ENCODE measurements around the gene COPG2.

Gene COPG2

DNA sequence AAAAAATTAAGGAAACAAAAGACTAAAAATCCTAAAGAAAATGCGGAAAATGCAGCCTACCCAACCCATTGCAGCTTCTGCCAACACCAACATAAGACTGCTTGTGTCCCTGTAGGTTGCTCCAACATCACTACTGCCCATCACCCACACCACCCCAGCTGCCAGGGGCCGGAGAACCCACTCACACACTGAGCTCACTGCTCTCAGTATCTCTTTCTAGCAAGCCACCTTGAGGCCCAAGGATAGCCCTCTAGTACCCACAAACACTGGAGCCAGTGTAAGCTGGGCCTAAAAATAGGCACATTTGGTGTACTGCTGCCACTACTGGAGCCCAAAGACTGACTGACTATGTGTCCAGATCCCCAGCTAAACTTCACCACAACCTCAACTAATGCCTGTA lies 109.4 kb downstream of the COPG2 start:
- Histone ChIP-seq H2AFZ (ENCODE audit: low read length) (no peak overlapping the region), H3K4me2 (ENCODE audit: low read length) (no peak overlapping the region), H3K36me3 (ENCODE audit: insufficient read depth, low read length) (peaks cover 19% of the 10 kb centered on the region), H3F3A (ENCODE audit: insufficient read depth, low read length) (no peaks in the 10 kb centered on the region), H3K79me2 (ENCODE audit: insufficient read depth, low read length) (no peaks in the 10 kb centered on the region), H3K27ac (ENCODE audit: low read depth, low read length, poor library complexity, severe bottlenecking) (no peak overlapping the region), H3K4me3 (ENCODE audit: low read depth, low read length, poor library complexity, severe bottlenecking) (no peak overlapping the region), H3K9me3 (ENCODE audit: low read length) (0 out of 2 replicates have a peak, but pooled peaks cover 6% of the 10 kb centered on the region), H3K9ac (ENCODE audit: low read length) (no peak overlapping the region), H3K9me2 (ENCODE audit: low read depth, low read length) (no peaks in the 10 kb centered on the region), H3K27me3 (ENCODE audit: insufficient read depth, low read length) (no peaks in the 10 kb centered on the region), H4K20me1 (ENCODE audit: insufficient read depth, low read length) (no peaks in the 10 kb centered on the region), H3K4me1 (ENCODE audit: insufficient read depth, low read length, severe bottlenecking) (peaks cover 5% of the 10 kb centered on the region)
- TF ChIP-seq EZH2 (IDR thresholded peaks at IDR 0.05; ENCODE audit: borderline replicate concordance, low read length) (no peak), CTCF (IDR thresholded peaks at IDR 0.05; ENCODE audit: low read length) (no peak)

DNA sequence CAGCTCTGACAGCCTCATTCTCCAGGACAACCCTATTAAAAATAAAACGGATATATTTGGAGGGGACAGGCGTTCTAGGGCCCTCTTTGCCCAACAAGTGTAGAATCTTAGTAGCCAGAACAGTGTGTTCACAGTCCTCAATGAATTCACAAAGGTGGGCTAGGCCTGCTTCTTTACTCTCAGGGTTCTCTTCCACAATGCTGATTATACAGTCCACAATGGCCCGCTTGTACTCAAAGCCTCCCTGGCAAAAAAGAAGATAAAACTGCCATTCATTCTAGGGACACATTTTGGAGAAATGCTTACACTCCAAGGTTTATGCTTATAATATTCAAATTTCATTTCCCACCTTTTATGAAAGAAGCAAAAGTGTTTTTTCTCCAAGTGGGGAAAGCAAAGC lies 114.1 kb downstream of the COPG2 start:
- H3K4me1 ChIP-seq (ENCODE audit: insufficient read depth, low read length, severe bottlenecking): no peaks in the 10 kb centered on the region
- no peaks in the 10 kb centered on the region for H3F3A ChIP-seq (ENCODE audit: insufficient read depth, low read length)
- no peak overlapping the region for H3K9ac ChIP-seq (ENCODE audit: low read length)
- no peak overlapping the region for H2AFZ ChIP-seq (ENCODE audit: low read length)
- H3K27me3 ChIP-seq (ENCODE audit: insufficient read depth, low read length): no peaks in the 10 kb centered on the region
- no peak overlapping the region for H3K4me3 ChIP-seq (ENCODE audit: low read depth, low read length, poor library complexity, severe bottlenecking)
- no peaks in the 10 kb centered on the region for H3K79me2 ChIP-seq (ENCODE audit: insufficient read depth, low read length)
- TF ChIP-seq CTCF (IDR thresholded peaks at IDR 0.05; ENCODE audit: low read length) (no peak), EZH2 (IDR thresholded peaks at IDR 0.05; ENCODE audit: borderline replicate concordance, low read length) (no peak)
- no peaks in the 10 kb centered on the region for H4K20me1 ChIP-seq (ENCODE audit: insufficient read depth, low read length)
- H3K27ac ChIP-seq (ENCODE audit: low read depth, low read length, poor library complexity, severe bottlenecking): no peak overlapping the region
- 0 out of 2 replicates have a peak, but pooled peaks cover 2% of the 10 kb centered on the region for H3K9me3 ChIP-seq (ENCODE audit: low read length)
- peaks cover 11% of the 10 kb centered on the region; the same call in 1 of the 2 replicates for H3K36me3 ChIP-seq (ENCODE audit: insufficient read depth, low read length)
- H3K9me2 ChIP-seq (ENCODE audit: low read depth, low read length): no peaks in the 10 kb centered on the region
- H3K4me2 ChIP-seq (ENCODE audit: low read length): no peak overlapping the region

GRCh38 chr7:130553398-130554029 lies 115.0 kb downstream of the COPG2 start:
- TF ChIP-seq CTCF (IDR thresholded peaks at IDR 0.05; ENCODE audit: low read length) (no peak), EZH2 (IDR thresholded peaks at IDR 0.05; ENCODE audit: borderline replicate concordance, low read length) (no peak)
- no peaks in the 10 kb centered on the region for H3F3A ChIP-seq (ENCODE audit: insufficient read depth, low read length)
- H3K36me3 ChIP-seq (ENCODE audit: insufficient read depth, low read length): peaks cover 11% of the 10 kb centered on the region; the same call in 1 of the 2 replicates

More at GRCh38 chr7:130553398-130554029, 115.0 kb downstream of the COPG2 start:
- Histone ChIP-seq H4K20me1 (ENCODE audit: insufficient read depth, low read length) (no peaks in the 10 kb centered on the region), H3K4me1 (ENCODE audit: insufficient read depth, low read length, severe bottlenecking) (no peaks in the 10 kb centered on the region), H3K9me3 (ENCODE audit: low read length) (0 out of 2 replicates have a peak, but pooled peaks cover 2% of the 10 kb centered on the region), H3K4me3 (ENCODE audit: low read depth, low read length, poor library complexity, severe bottlenecking) (no peak overlapping the region), H3K27me3 (ENCODE audit: insufficient read depth, low read length) (no peaks in the 10 kb centered on the region), H3K9me2 (ENCODE audit: low read depth, low read length) (no peaks in the 10 kb centered on the region), H2AFZ (ENCODE audit: low read length) (no peak overlapping the region), H3K27ac (ENCODE audit: low read depth, low read length, poor library complexity, severe bottlenecking) (no peak overlapping the region), H3K79me2 (ENCODE audit: insufficient read depth, low read length) (no peaks in the 10 kb centered on the region), H3K9ac (ENCODE audit: low read length) (no peak overlapping the region), H3K4me2 (ENCODE audit: low read length) (no peak overlapping the region)

Data from OCI-LY1 (cell line).